Left lung (tissue), 10 donors: ENCODE measurements around the gene PDIK1L. TPM values are rescaled to one million over a fixed set of nuclear protein-coding genes. Genes with fewer than 3 reads are reported as not detected.

ENCODE experiments used
- ATAC-seq: fragments of 200-7000 bp; cut with Tn5 transposase; one replicate; pipeline ENCODE4 v1.9.1; 2020; ENCODE audit warnings: moderate library complexity
- DNase-seq, 4 donors: peaks; one replicate each; pipeline ENCODE4 v3.0.0-alpha.2; 2013 to 2020
- H3K27ac ChIP-seq, 2 donors: fragments of 200-600 bp; sonication (generic) in 1 of 2; one replicate each; pipeline versions ENCODE4 v1.5.0 to v1.8.0; 2020 to 2021
- H3K27me3 ChIP-seq, 2 donors: fragments of 200-600 bp; sonication (generic) in 1 of 2; one replicate each; pipeline versions ENCODE4 v1.5.0 to v1.8.0; 2020 to 2021
- H3K36me3 ChIP-seq, 2 donors: fragments of 200-600 bp; sonication (generic) in 1 of 2; one replicate each; pipeline versions ENCODE4 v1.5.0 to v1.8.0; 2020 to 2021
- H3K4me1 ChIP-seq, 2 donors: fragments of 200-600 bp; one replicate each; pipeline ENCODE4 v1.8.0; 2021
- H3K4me3 ChIP-seq, 2 donors: fragments of 200-600 bp; sonication (generic) in 1 of 2; one replicate each; pipeline versions ENCODE4 v1.5.0 to v1.8.0; 2020 to 2021; ENCODE audit warnings: mild to moderate bottlenecking in 1 of 2
- H3K9me3 ChIP-seq, 2 donors: fragments of 200-600 bp; sonication (generic) in 1 of 2; one replicate each; pipeline versions ENCODE4 v1.5.0 to v1.8.0; 2020 to 2021
- intact Hi-C, 2 donors: fragments of 100-400 bp; cut with DNase I; formaldehyde crosslinking; loops; one replicate each; pipeline versions ENCODE4 v1.11.2 to v1.14.2; 2022
- polyA plus RNA-seq, 6 donors: library from polyadenylated mRNA; unstranded; fragments of 120-200 nt; gene quantifications; one replicate each; pipeline ENCODE4 v1.2.1, GENCODE V29; 2013; ENCODE audit not compliant: insufficient read length in 6 of 6
- total RNA-seq, 2 donors: library from RNA; stranded (reverse); fragmentation: NEBNext Ultra II Directional; extraction: Animal tissue kit (Norgen Biotek cat#: 25700); gene quantifications; one replicate each; pipeline ENCODE4 v1.2.1, GENCODE V29; 2021
- TF ChIP-seq, protein P1 (sequence below), 2 donors: fragments of 200-600 bp; sonication (generic) in 1 of 2; IDR thresholded peaks; one replicate each; pipeline versions ENCODE4 v1.5.0 to v1.8.0; 2021; ENCODE audit warnings: antibody characterized with exemption in 2 of 2
- donor health status: DM: no; HTN: yes; CAD: no.
- donor health status: DM: no; HTN: no; CAD: no.

The PDIK1L gene
- total and polyA plus RNA-seq, 8 donors, result 7.0 to 26.0 (median 22.2) TPM

DNA sequence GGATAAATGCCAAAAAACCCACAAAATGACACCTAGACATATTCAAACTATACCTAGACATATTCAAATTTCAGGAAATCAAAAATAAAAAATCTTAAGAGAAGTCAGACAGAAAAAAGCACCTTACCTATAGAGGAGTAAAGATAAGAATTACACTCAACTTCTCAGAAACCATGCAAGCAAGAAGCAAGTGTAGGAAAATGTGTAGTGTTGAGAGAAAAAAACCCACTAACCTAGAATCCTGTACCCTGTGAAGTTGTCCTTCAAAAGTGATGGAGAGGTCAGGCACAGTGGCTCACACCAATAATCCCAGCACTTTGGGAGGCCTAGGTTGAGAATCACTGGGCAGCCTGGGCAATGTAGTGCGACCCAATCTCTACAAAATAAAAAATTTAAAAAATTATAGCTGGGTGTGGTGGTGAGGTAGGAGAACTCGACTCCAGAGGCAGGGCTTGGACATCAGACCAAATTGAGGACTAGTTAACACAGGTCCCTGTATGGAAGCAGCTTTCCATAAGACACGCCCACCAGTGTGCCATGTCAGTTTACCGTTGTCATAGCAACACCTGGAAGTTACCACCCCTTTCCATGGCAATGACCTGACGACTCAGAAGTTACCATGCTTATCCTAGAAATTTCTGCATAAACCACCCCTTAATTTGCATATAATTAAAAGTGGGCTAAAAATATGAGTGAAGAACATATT lies 20.7 kb downstream of the PDIK1L start:
- Histone ChIP-seq H3K9me3 (no peaks in the 10 kb centered on the region), H3K4me3 (no peak overlapping the region), H3K27ac (no peak overlapping the region), H3K4me1 (peaks cover 0 to 12% of the 10 kb centered on the region in 2 donors), H3K27me3 (no peaks in the 10 kb centered on the region), H3K36me3 (no peaks in the 10 kb centered on the region)
- ATAC-seq, result no peak
- TF ChIP-seq, protein P1, sequence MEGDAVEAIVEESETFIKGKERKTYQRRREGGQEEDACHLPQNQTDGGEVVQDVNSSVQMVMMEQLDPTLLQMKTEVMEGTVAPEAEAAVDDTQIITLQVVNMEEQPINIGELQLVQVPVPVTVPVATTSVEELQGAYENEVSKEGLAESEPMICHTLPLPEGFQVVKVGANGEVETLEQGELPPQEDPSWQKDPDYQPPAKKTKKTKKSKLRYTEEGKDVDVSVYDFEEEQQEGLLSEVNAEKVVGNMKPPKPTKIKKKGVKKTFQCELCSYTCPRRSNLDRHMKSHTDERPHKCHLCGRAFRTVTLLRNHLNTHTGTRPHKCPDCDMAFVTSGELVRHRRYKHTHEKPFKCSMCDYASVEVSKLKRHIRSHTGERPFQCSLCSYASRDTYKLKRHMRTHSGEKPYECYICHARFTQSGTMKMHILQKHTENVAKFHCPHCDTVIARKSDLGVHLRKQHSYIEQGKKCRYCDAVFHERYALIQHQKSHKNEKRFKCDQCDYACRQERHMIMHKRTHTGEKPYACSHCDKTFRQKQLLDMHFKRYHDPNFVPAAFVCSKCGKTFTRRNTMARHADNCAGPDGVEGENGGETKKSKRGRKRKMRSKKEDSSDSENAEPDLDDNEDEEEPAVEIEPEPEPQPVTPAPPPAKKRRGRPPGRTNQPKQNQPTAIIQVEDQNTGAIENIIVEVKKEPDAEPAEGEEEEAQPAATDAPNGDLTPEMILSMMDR (IDR thresholded peaks at IDR 0.05), result no peak
- DNase-seq, result no peak
- intact Hi-C loops, result no loop called here

DNA sequence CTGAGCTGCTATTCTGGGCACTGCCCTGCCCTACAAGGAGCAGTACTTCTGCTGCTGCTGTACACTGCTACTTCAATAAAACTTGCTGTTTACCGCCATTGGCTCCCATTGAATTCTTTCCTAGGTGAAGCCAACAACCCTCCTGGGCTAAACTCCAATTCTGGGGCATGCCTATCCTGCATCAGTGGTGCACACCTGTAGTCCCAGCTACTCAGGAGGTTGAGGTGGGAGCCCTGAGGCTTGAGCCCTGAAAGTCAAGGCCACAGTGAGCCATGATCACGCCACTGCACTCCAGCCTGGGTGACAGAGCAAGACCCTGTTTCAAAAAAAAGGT lies 21.2 kb downstream of the PDIK1L start:
- H3K4me1 ChIP-seq, result peaks cover 0 to 7% of the 10 kb centered on the region in 2 donors
- no peak for DNase-seq
- no peak for ATAC-seq
- no peak overlapping the region for H3K4me3 ChIP-seq
- no peaks in the 10 kb centered on the region for H3K27me3 ChIP-seq
- intact Hi-C loops, result no loop called here
- no peaks in the 10 kb centered on the region for H3K9me3 ChIP-seq
- TF ChIP-seq, protein P1 (IDR thresholded peaks at IDR 0.05), result no peak
- H3K27ac ChIP-seq, result no peak overlapping the region
- H3K36me3 ChIP-seq, result no peaks in the 10 kb centered on the region

DNA sequence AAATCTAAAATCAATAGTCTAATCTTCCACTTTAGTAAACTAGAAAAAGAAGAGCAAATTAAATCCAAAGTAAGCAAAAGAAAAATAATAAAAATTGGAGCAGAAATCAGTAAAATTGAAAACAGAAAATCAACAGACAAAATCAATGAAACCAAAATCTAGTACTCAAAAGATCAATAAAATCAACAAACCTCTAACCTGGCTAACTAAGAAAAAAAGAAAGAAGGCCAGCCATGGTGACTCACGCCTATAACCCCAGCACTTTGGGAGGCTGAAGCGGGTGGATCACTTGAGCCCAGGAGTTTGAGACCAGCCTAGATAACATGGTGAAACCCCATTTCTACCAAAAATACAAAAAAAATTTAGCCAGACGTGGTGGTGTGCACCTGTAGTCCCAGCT lies 22.8 kb downstream of the PDIK1L start:
- no peak for ATAC-seq
- H3K4me1 ChIP-seq, result peaks cover 0 to 7% of the 10 kb centered on the region in 2 donors
- DNase-seq, result no peak

DNA sequence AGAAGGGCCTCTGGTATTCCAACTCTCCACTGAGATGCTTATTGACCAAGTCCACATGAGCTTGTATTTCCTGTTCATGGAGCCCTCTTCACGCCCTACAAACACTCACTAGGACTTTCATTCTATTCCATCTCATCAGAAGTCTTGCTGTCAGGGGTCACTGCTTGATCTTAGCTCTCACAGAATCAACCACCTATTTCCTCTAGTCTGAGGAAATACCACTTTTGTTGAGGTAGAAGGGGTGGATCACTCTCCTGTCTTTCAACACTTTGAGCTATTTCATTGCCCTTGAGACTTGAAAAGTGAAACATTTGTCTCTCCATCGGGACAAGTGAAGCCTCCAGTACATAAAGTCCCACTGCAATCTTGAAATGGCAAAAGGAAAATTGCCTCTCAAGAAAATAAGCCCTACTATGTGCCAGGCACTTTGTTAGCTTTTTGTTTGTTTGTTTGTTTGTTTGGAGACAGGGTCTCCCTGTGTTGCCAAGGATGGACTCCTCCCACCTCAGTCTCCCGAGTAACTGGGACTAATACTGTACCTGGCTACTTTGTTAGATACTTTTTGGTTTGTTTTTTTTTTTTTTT lies 27.4 kb downstream of the PDIK1L start:
- ATAC-seq, result peak; percentile 74
- Histone ChIP-seq H3K4me1 (peaks cover 0 to 10% of the 10 kb centered on the region in 2 donors), H3K4me3 (no peak overlapping the region), H3K27ac (no peak overlapping the region), H3K9me3 (no peaks in the 10 kb centered on the region), H3K36me3 (no peaks in the 10 kb centered on the region), H3K27me3 (no peaks in the 10 kb centered on the region)
- TF ChIP-seq, protein P1 (IDR thresholded peaks at IDR 0.05), result no peak
- intact Hi-C loops, result no loop called here
- DNase-seq, result peak in 1 of 4 donors; percentile 54

More for the DNA sequence above, 22.8 kb downstream of the PDIK1L start:
- H3K27ac ChIP-seq, result no peak overlapping the region
- H3K36me3 ChIP-seq, result no peaks in the 10 kb centered on the region
- H3K9me3 ChIP-seq, result no peaks in the 10 kb centered on the region
- intact Hi-C loops, result no loop called here
- TF ChIP-seq, protein P1 (IDR thresholded peaks at IDR 0.05), result no peak
- no peak overlapping the region for H3K4me3 ChIP-seq
- no peaks in the 10 kb centered on the region for H3K27me3 ChIP-seq

DNA sequence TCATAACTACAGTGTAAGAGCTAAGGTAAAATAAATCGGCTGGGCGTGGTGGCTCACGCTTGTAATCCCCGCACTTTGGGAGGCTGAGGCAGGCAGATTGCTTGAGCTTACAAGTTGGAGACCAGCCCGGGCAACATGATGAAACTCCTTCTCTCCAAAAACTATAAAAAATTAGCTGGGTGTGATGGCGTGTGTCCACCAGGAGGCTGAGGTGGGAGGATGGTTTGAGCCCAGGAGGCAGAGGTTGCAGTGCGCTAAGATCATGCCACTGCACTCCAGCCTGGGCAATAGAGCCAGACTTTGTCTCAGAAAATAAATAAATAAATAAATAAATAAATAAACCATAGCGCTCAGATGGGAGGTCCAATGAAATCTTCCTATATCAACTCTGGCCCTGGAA lies 30.5 kb downstream of the PDIK1L start:
- Histone ChIP-seq H3K36me3 (no peaks in the 10 kb centered on the region), H3K4me3 (no peak overlapping the region), H3K27ac (no peak overlapping the region), H3K27me3 (no peaks in the 10 kb centered on the region), H3K9me3 (no peaks in the 10 kb centered on the region), H3K4me1 (peaks cover 0 to 16% of the 10 kb centered on the region in 2 donors)
- intact Hi-C loops, result no loop called here
- ATAC-seq (no peak), DNase-seq (no peak)
- TF ChIP-seq, protein P1 (IDR thresholded peaks at IDR 0.05), result no peak
